ENCODE results near the gene KLHDC10.
"Not testable (repeated sequence)": the region's sequence is repeated elsewhere in the genome, so short reads cannot be mapped to it uniquely, and the experiment has no call there.

DNA sequence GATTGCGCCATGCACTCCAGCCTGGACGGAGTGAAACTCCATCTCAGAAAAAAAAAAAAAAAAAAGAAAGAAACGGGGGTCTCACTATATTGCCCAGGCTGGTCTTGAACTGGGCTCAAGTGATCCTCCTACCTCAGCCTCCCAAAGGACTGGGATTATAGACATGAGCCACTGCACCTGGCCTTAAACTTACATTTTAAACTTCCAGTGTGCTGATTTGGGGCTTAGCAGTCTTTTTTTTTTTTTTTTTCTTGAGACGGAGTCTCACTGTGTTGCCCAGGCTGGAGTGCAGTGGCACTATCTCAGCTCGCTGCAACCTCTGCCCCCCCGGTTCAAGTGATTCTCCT lies 5.8 kb upstream of the KLHDC10 start:
- not testable (repeated sequence) for TF ChIP-seq EP300 (IDR thresholded peaks at IDR 0.05)
- TF ChIP-seq, protein P1, sequence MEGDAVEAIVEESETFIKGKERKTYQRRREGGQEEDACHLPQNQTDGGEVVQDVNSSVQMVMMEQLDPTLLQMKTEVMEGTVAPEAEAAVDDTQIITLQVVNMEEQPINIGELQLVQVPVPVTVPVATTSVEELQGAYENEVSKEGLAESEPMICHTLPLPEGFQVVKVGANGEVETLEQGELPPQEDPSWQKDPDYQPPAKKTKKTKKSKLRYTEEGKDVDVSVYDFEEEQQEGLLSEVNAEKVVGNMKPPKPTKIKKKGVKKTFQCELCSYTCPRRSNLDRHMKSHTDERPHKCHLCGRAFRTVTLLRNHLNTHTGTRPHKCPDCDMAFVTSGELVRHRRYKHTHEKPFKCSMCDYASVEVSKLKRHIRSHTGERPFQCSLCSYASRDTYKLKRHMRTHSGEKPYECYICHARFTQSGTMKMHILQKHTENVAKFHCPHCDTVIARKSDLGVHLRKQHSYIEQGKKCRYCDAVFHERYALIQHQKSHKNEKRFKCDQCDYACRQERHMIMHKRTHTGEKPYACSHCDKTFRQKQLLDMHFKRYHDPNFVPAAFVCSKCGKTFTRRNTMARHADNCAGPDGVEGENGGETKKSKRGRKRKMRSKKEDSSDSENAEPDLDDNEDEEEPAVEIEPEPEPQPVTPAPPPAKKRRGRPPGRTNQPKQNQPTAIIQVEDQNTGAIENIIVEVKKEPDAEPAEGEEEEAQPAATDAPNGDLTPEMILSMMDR (IDR thresholded peaks at IDR 0.05): not testable (repeated sequence)
